Fibroblast of the aortic adventitia (primary cell): Measurements from ENCODE around the gene TAP2. TPM values are rescaled to one million over a fixed set of nuclear protein-coding genes. Genes with fewer than 3 reads are reported as not detected.

Experiments
- DNase-seq: peaks from one replicate; pipeline ENCODE4 v3.0.0-alpha.2; 2010; ENCODE audit warnings: low read depth
- H3K4me3 ChIP-seq: 2 replicates; pipeline ENCODE4 v1.5.1; 2011; ENCODE audit warnings: low read depth, mild to moderate bottlenecking, control low read depth, low read length, moderate library complexity
- CTCF ChIP-seq: IDR thresholded peaks from 2 replicates; pipeline ENCODE4 v1.5.1; 2011; ENCODE audit warnings: mild to moderate bottlenecking, low read length, control low read depth, inconsistent platforms; ENCODE audit not compliant: insufficient read depth
- total RNA-seq: library from RNA; depleted of rRNA; stranded (reverse); fragments of >200 nt; gene quantifications from 2 replicates; pipeline ENCODE4 v1.2.3, GENCODE V29; 2012; ENCODE audit warnings: low replicate concordance

TAP2 gene
- total RNA-seq, 1 donor = 12.4 TPM

- peak within 1 kb of the TSS; percentile 93 for H3K4me3 ChIP-seq
- DNase-seq = peak; percentile 93
- TF ChIP-seq CTCF = peak; percentile 57
These were observed 15.2 kb upstream of the TAP2 start, which contains the start of the genes PSMB9 and TAP1 for GRCh38 chr6:32853541-32854375. TSS of gene PSMB9 (plus strand) at chr6:32854192. CDS start at chr6:32854230, 38 bp downstream. TSS of gene TAP1 (minus strand) at chr6:32853704. CDS start at chr6:32853636, 68 bp downstream.

GRCh38 chr6:32852844-32853540 lies 14.5 kb upstream of the TAP2 start:
- peak; percentile 22 for DNase-seq

GRCh38 chr6:32852018-32852843 lies 13.7 kb upstream of the TAP2 start:
- TF ChIP-seq CTCF = no peak
- peak; percentile 20 for DNase-seq
- H3K4me3 ChIP-seq = peak overlapping the region; percentile 93

More at GRCh38 chr6:32852844-32853540, 14.5 kb upstream of the TAP2 start:
- H3K4me3 ChIP-seq = peak overlapping the region; percentile 93
- no peak for TF ChIP-seq CTCF

GRCh38 chr6:32851025-32851424 lies 12.5 kb upstream of the TAP2 start:
- H3K4me3 ChIP-seq = no peak overlapping the region
- TF ChIP-seq CTCF = no peak
- DNase-seq = no peak

- no peak for TF ChIP-seq CTCF
- DNase-seq = no peak
- no peak overlapping the region for H3K4me3 ChIP-seq
These were observed 10.6 kb upstream of the TAP2 start for GRCh38 chr6:32849126-32849525.

- H3K4me3 ChIP-seq = no peak overlapping the region
- no peak for DNase-seq
- no peak for TF ChIP-seq CTCF
These were observed 9.3 kb upstream of the TAP2 start for GRCh38 chr6:32847795-32848194.
